ENCODE results near the gene HSPA6.

DNA sequence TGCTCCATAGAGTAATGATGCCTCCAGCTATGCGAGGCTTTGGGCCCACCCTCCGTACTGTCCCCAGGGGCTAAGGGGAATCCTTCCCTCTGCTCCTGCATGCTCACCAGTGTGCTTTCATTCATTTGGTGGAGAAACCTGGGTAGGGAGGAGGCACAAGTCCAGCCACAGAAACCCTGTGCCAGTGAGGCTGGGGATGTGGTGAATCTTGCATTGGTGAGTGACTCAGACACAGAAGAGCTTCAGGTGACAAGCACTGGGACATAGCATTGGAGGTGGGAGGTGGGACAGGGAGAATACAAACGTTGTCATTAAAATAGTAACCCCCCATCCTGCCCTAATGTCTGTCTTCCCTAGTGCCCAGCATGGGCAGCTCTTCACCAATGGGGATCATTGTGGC, 13.9 kb upstream of the HSPA6 start:
- TF ChIP-seq RAD21 (IDR thresholded peaks at IDR 0.05; ENCODE audit: low read depth) = no peak
- TF ChIP-seq CREB1 (IDR thresholded peaks at IDR 0.05; ENCODE audit: low read depth) = no peak
- TF ChIP-seq YY1 (IDR thresholded peaks at IDR 0.05; ENCODE audit: low read depth) = no peak
- TF ChIP-seq EP300 (IDR thresholded peaks at IDR 0.05; ENCODE audit: borderline replicate concordance) = no peak
- TF ChIP-seq, protein P1, sequence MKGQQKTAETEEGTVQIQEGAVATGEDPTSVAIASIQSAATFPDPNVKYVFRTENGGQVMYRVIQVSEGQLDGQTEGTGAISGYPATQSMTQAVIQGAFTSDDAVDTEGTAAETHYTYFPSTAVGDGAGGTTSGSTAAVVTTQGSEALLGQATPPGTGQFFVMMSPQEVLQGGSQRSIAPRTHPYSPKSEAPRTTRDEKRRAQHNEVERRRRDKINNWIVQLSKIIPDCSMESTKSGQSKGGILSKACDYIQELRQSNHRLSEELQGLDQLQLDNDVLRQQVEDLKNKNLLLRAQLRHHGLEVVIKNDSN (IDR thresholded peaks at IDR 0.05) = no peak
- no peak for TF ChIP-seq TCF12 (IDR thresholded peaks at IDR 0.05; ENCODE audit: low read depth)
- no peak for TF ChIP-seq EGR1 (IDR thresholded peaks at IDR 0.05)
- TF ChIP-seq, protein P2, sequence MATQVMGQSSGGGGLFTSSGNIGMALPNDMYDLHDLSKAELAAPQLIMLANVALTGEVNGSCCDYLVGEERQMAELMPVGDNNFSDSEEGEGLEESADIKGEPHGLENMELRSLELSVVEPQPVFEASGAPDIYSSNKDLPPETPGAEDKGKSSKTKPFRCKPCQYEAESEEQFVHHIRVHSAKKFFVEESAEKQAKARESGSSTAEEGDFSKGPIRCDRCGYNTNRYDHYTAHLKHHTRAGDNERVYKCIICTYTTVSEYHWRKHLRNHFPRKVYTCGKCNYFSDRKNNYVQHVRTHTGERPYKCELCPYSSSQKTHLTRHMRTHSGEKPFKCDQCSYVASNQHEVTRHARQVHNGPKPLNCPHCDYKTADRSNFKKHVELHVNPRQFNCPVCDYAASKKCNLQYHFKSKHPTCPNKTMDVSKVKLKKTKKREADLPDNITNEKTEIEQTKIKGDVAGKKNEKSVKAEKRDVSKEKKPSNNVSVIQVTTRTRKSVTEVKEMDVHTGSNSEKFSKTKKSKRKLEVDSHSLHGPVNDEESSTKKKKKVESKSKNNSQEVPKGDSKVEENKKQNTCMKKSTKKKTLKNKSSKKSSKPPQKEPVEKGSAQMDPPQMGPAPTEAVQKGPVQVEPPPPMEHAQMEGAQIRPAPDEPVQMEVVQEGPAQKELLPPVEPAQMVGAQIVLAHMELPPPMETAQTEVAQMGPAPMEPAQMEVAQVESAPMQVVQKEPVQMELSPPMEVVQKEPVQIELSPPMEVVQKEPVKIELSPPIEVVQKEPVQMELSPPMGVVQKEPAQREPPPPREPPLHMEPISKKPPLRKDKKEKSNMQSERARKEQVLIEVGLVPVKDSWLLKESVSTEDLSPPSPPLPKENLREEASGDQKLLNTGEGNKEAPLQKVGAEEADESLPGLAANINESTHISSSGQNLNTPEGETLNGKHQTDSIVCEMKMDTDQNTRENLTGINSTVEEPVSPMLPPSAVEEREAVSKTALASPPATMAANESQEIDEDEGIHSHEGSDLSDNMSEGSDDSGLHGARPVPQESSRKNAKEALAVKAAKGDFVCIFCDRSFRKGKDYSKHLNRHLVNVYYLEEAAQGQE (IDR thresholded peaks at IDR 0.05; ENCODE audit: low read depth) = no peak
- no peak for TF ChIP-seq FOXM1 (IDR thresholded peaks at IDR 0.05; ENCODE audit: borderline replicate concordance, low read depth)
- TF ChIP-seq CEBPB (IDR thresholded peaks at IDR 0.05) = no peak
